ENCODE measurements around the gene RABGEF1. TPM values are rescaled to one million over a fixed set of nuclear protein-coding genes. Genes with fewer than 3 reads are reported as not detected.

RABGEF1 gene
- total RNA-seq, 1 donor from 2014 or later: 33.2 TPM

DNA sequence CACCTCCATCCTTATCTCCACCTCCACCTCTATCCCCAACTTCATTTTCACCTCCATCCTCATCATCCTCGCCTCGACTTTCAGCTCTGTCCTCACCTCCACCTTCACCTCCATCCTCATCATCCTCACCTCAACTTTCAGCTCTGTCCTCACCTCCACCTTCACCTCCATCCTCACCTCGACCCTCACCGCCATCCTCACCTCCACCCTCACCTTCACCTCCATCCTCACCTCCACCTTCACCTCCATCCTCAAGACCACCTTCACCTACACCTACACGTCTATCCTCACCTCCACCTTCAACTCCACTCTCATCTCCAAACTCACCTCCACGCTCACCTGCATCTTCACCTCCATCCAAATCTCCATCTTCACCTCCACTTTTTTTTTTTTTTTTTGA lies 12.0 kb upstream of the RABGEF1 start:
- Mint-ChIP-seq H3K9me3 (ENCODE audit: unreplicated experiment) (peaks cover 5% of the 10 kb centered on the region), H3K4me1 (ENCODE audit: low read depth, unreplicated experiment) (no peaks in the 10 kb centered on the region), H3K27me3 (ENCODE audit: low read depth, unreplicated experiment) (no peaks in the 10 kb centered on the region), H3K4me3 (ENCODE audit: unreplicated experiment) (no peak overlapping the region), H3K36me3 (ENCODE audit: low read depth, unreplicated experiment) (peaks cover 37% of the 10 kb centered on the region), H3K27ac (ENCODE audit: unreplicated experiment) (no peak overlapping the region)
- FAIRE-seq: no peak
- Histone ChIP-seq H3K4me1 (ENCODE audit: insufficient read depth, low read length) (no peaks in the 10 kb centered on the region), H3K36me3 (ENCODE audit: insufficient read depth, low read length) (no peaks in the 10 kb centered on the region), H3K4me3 (ENCODE audit: insufficient read depth, low read depth, low read length) (no peak overlapping the region), H3K9ac (ENCODE audit: low read length) (no peak overlapping the region), H3K9me3 (ENCODE audit: insufficient read depth, low read depth, low read length) (no peaks in the 10 kb centered on the region), H4K20me1 (ENCODE audit: insufficient read depth, low read length) (peaks cover 5% of the 10 kb centered on the region), H3K79me2 (ENCODE audit: insufficient read depth, low read length) (no peaks in the 10 kb centered on the region), H3K4me2 (ENCODE audit: low read length) (no peak overlapping the region), H3K27ac (ENCODE audit: low read depth, low read length) (no peak overlapping the region), H2AFZ (ENCODE audit: low read depth, low read length) (no peak overlapping the region), H3K27me3 (ENCODE audit: insufficient read depth, low read length) (no peaks in the 10 kb centered on the region)
- DNase-seq (ENCODE audit: low read depth): no peak
- TF ChIP-seq CTCF (IDR thresholded peaks at IDR 0.05; ENCODE audit: insufficient read depth, low read depth, low read length) (no peak), EZH2 (IDR thresholded peaks at IDR 0.05; ENCODE audit: insufficient read depth, low read length) (no peak)

- H4K20me1 ChIP-seq (ENCODE audit: insufficient read depth, low read length): peaks cover 5% of the 10 kb centered on the region
- no peak overlapping the region for H3K4me2 ChIP-seq (ENCODE audit: low read length)
- no peak overlapping the region for H2AFZ ChIP-seq (ENCODE audit: low read depth, low read length)
- H3K36me3 ChIP-seq (ENCODE audit: insufficient read depth, low read length): no peaks in the 10 kb centered on the region
- no peak overlapping the region for H3K4me3 Mint-ChIP-seq (ENCODE audit: unreplicated experiment)
- H3K4me1 Mint-ChIP-seq (ENCODE audit: low read depth, unreplicated experiment): no peaks in the 10 kb centered on the region
- H3K9ac ChIP-seq (ENCODE audit: low read length): no peak overlapping the region
- H3K27me3 Mint-ChIP-seq (ENCODE audit: low read depth, unreplicated experiment): no peaks in the 10 kb centered on the region
- no peaks in the 10 kb centered on the region for H3K9me3 ChIP-seq (ENCODE audit: insufficient read depth, low read depth, low read length)
- FAIRE-seq (no peak), DNase-seq (ENCODE audit: low read depth) (no peak)
- TF ChIP-seq EZH2 (IDR thresholded peaks at IDR 0.05; ENCODE audit: insufficient read depth, low read length) (no peak), CTCF (IDR thresholded peaks at IDR 0.05; ENCODE audit: insufficient read depth, low read depth, low read length) (no peak)
- no peak overlapping the region for H3K27ac Mint-ChIP-seq (ENCODE audit: unreplicated experiment)
- no peaks in the 10 kb centered on the region for H3K27me3 ChIP-seq (ENCODE audit: insufficient read depth, low read length)
- no peak overlapping the region for H3K4me3 ChIP-seq (ENCODE audit: insufficient read depth, low read depth, low read length)
- H3K27ac ChIP-seq (ENCODE audit: low read depth, low read length): no peak overlapping the region
- no peaks in the 10 kb centered on the region for H3K4me1 ChIP-seq (ENCODE audit: insufficient read depth, low read length)
- no peaks in the 10 kb centered on the region for H3K79me2 ChIP-seq (ENCODE audit: insufficient read depth, low read length)
- H3K9me3 Mint-ChIP-seq (ENCODE audit: unreplicated experiment): peaks cover 3% of the 10 kb centered on the region
- peaks cover 32% of the 10 kb centered on the region for H3K36me3 Mint-ChIP-seq (ENCODE audit: low read depth, unreplicated experiment)
Observed at GRCh38 chr7:66729274-66729673, 11.3 kb upstream of the RABGEF1 start.

DNA sequence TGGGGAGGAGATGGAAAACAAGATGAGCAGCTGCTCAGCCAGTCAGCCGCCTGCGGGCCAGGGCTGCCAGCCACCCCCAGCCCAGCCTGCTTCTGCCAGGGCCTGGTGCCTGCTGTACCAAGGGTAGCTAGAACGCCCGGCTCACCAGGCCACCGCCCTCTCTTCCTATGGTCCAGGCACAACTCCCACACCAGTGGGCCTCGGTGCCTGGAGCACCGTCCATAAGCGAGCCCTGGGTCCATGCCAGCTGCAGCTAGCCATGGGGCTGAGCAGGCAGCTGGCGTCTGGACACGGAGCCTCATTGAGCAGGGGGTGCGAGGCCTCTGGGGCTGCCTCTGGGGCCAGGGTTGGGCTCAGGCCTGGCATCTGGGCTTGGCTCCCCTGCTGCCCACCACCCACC lies 8.5 kb upstream of the RABGEF1 start:
- H3K4me1 Mint-ChIP-seq (ENCODE audit: low read depth, unreplicated experiment): no peaks in the 10 kb centered on the region
- no peaks in the 10 kb centered on the region for H3K9me3 ChIP-seq (ENCODE audit: insufficient read depth, low read depth, low read length)
- H3K9me3 Mint-ChIP-seq (ENCODE audit: unreplicated experiment): peaks cover 9% of the 10 kb centered on the region
- no peak for DNase-seq (ENCODE audit: low read depth)
- H4K20me1 ChIP-seq (ENCODE audit: insufficient read depth, low read length): peaks cover 5% of the 10 kb centered on the region
- peaks cover 35% of the 10 kb centered on the region for H3K36me3 Mint-ChIP-seq (ENCODE audit: low read depth, unreplicated experiment)
- H3K4me3 Mint-ChIP-seq (ENCODE audit: unreplicated experiment): no peak overlapping the region
- no peaks in the 10 kb centered on the region for H3K27me3 Mint-ChIP-seq (ENCODE audit: low read depth, unreplicated experiment)
- no peaks in the 10 kb centered on the region for H3K4me1 ChIP-seq (ENCODE audit: insufficient read depth, low read length)
- no peak overlapping the region for H3K27ac Mint-ChIP-seq (ENCODE audit: unreplicated experiment)
- H3K79me2 ChIP-seq (ENCODE audit: insufficient read depth, low read length): peaks cover 3% of the 10 kb centered on the region
- no peaks in the 10 kb centered on the region for H3K27me3 ChIP-seq (ENCODE audit: insufficient read depth, low read length)
- no peak overlapping the region for H2AFZ ChIP-seq (ENCODE audit: low read depth, low read length)
- no peak for TF ChIP-seq EZH2 (IDR thresholded peaks at IDR 0.05; ENCODE audit: insufficient read depth, low read length)
- TF ChIP-seq CTCF (IDR thresholded peaks at IDR 0.05; ENCODE audit: insufficient read depth, low read depth, low read length): no peak
- no peak for FAIRE-seq
- no peak overlapping the region for H3K4me2 ChIP-seq (ENCODE audit: low read length)
- H3K4me3 ChIP-seq (ENCODE audit: insufficient read depth, low read depth, low read length): no peak overlapping the region
- no peak overlapping the region for H3K9ac ChIP-seq (ENCODE audit: low read length)
- no peak overlapping the region for H3K27ac ChIP-seq (ENCODE audit: low read depth, low read length)
- H3K36me3 ChIP-seq (ENCODE audit: insufficient read depth, low read length): no peaks in the 10 kb centered on the region

Measured in astrocyte (in vitro differentiated cells and primary cell).